GM12878 (cell line): ENCODE data around the gene MAS1L. TPM values are rescaled to one million over a fixed set of nuclear protein-coding genes. Genes with fewer than 3 reads are reported as not detected.

Source experiments
- ATAC-seq: fragments of 200-7000 bp; cut with Tn5 transposase; 3 replicates; pipeline ENCODE4 v1.9.1; 2020; ENCODE audit warnings: mild to moderate bottlenecking, moderate library complexity
- BruUV-seq: library from RNA; stranded (reverse); fragments of 400-500 nt; replicated peaks from 2 replicates; lab custom pipeline; 2021; lab: Mats Ljungman, UMichigan
- CTCF ChIA-PET: fragments of 300-600 bp; sonication (Branson Sonifier 250); formaldehyde crosslinking; extraction: SDS; loops from one replicate; lab custom pipeline; 2021; ENCODE audit warnings: inconsistent platforms; lab: Yijun Ruan, JAX
- POLR2A ChIA-PET: fragments of 350-600 bp; formaldehyde crosslinking; extraction: SDS; loops from one replicate; lab custom pipeline; 2021; ENCODE audit warnings: inconsistent platforms; lab: Charles Lee
- RAD21 ChIA-PET: fragments of 300-600 bp; sonication (Branson Sonifier 250); formaldehyde crosslinking; loops from one replicate; lab custom pipeline; 2023; ENCODE audit warnings: antibody characterized with exemption; ENCODE audit not compliant: unreplicated experiment; lab: Charles Lee
- SMC1A ChIA-PET: fragments of 300-600 bp; sonication (Branson Sonifier 250); formaldehyde crosslinking; loops from one replicate; lab custom pipeline; 2023; ENCODE audit not compliant: unreplicated experiment, uncharacterized antibody; lab: Charles Lee
- DNase-seq: peaks from one replicate; pipeline ENCODE4 v3.0.0-alpha.2; 2011; ENCODE audit warnings: low read depth, low spot score
- FAIRE-seq: peaks from 3 replicates; lab custom pipeline; 2011; peaks lifted over from hg19 to GRCh38; lab: Jason Lieb, UNC
- H2AFZ ChIP-seq: 2 replicates; pipeline ENCODE4 v1.6.0; 2011; ENCODE audit warnings: low read depth, low read length, control low read depth; ENCODE audit not compliant: control insufficient read depth
- H3K27ac ChIP-seq: 2 replicates; pipeline ENCODE4 v1.5.1; 2011; ENCODE audit warnings: control low read depth; ENCODE audit not compliant: control insufficient read depth, insufficient read depth
- H3K27me3 ChIP-seq, 2 experiments: replicated peaks in 1 of 2; 2 replicates each; pipeline versions ENCODE4 v1.6.0 to v1.6.1; 2011; ENCODE audit warnings: low read length in 1 of 2; ENCODE audit not compliant: control insufficient read depth in 2 of 2, insufficient read depth in 2 of 2
- H3K36me3 ChIP-seq, 2 experiments: 2 replicates each; pipeline ENCODE4 v1.5.1; 2011; ENCODE audit warnings: low read length in 1 of 2; ENCODE audit not compliant: control insufficient read depth in 2 of 2, insufficient read depth in 2 of 2
- H3K4me1 ChIP-seq: 2 replicates; pipeline ENCODE4 v1.6.1; 2011; ENCODE audit warnings: mild to moderate bottlenecking, low read length, moderate library complexity, mixed read lengths; ENCODE audit not compliant: control insufficient read depth, insufficient read depth
- H3K4me2 ChIP-seq: 2 replicates; pipeline ENCODE4 v1.6.0; 2011; ENCODE audit warnings: control low read depth; ENCODE audit not compliant: control insufficient read depth, insufficient read depth
- H3K4me3 ChIP-seq: fragments of 200-600 bp; sonication (generic); 2 replicates; pipeline ENCODE4 v1.5.1; 2016
- H3K79me2 ChIP-seq: 2 replicates; pipeline ENCODE4 v1.6.0; 2011; ENCODE audit warnings: low read length; ENCODE audit not compliant: control insufficient read depth, insufficient read depth
- H3K9ac ChIP-seq: 2 replicates; pipeline ENCODE4 v1.8.0; 2011; ENCODE audit warnings: low read length, control low read depth, mixed read lengths; ENCODE audit not compliant: control insufficient read depth, insufficient read depth
- H3K9me3 ChIP-seq: replicated peaks from 3 replicates; pipeline ENCODE4 v1.5.1; 2011; ENCODE audit warnings: mild to moderate bottlenecking, low read length; ENCODE audit not compliant: control insufficient read depth, insufficient read depth
- H4K20me1 ChIP-seq: 2 replicates; pipeline ENCODE4 v1.6.0; 2011; ENCODE audit not compliant: control insufficient read depth, insufficient read depth
- ATF7 ChIP-seq: fragments of 450-650 bp; IDR thresholded peaks from 2 replicates; pipeline ENCODE4 v1.6.1; 2016; ENCODE audit warnings: low read depth, mild to moderate bottlenecking
- FOS ChIP-seq: IDR thresholded peaks from 3 replicates; pipeline ENCODE4 v1.6.1; 2011; ENCODE audit warnings: borderline replicate concordance; ENCODE audit not compliant: insufficient read length; ENCODE audit errors: extremely low read depth
- HDGF ChIP-seq: fragments of 450-650 bp; IDR thresholded peaks from 2 replicates; pipeline ENCODE4 v1.6.1; 2016; ENCODE audit warnings: antibody characterized with exemption
- JUNB ChIP-seq: IDR thresholded peaks from 2 replicates; pipeline ENCODE4 v1.6.1; 2016; ENCODE audit warnings: antibody characterized with exemption, mild to moderate bottlenecking
- KDM1A ChIP-seq: fragments of 200-600 bp; sonication (generic); IDR thresholded peaks from 2 replicates; pipeline ENCODE4 v1.6.1; 2016; ENCODE audit warnings: borderline replicate concordance
- NR2F1 ChIP-seq: fragments of 450-650 bp; conservative IDR thresholded peaks from 2 replicates; pipeline ENCODE4 v1.6.1; 2017; ENCODE audit warnings: mild to moderate bottlenecking
- SMAD1 ChIP-seq: fragments of 450-650 bp; IDR thresholded peaks from 2 replicates; pipeline ENCODE4 v1.6.1; 2018; ENCODE audit warnings: mild to moderate bottlenecking, low read depth; ENCODE audit not compliant: partially characterized antibody
- SRF ChIP-seq, 2 experiments: IDR thresholded peaks; 2 replicates each; pipeline ENCODE4 v1.6.1; 2011; ENCODE audit warnings: low read depth in 2 of 2, low read length in 2 of 2, mild to moderate bottlenecking in 1 of 2, moderate library complexity in 1 of 2
- STAT1 ChIP-seq: fragments of 450-650 bp; conservative IDR thresholded peaks from 2 replicates; pipeline ENCODE4 v1.6.1; 2014; ENCODE audit warnings: antibody characterized with exemption, mild to moderate bottlenecking
- USF1 ChIP-seq: IDR thresholded peaks from 2 replicates; pipeline ENCODE4 v1.6.1; 2011; ENCODE audit warnings: borderline replicate concordance, low read depth, mild to moderate bottlenecking, moderate library complexity, mixed read lengths, low read length; ENCODE audit not compliant: insufficient read depth; ENCODE audit errors: extremely low read length
- YY1 ChIP-seq: IDR thresholded peaks from 2 replicates; pipeline ENCODE4 v1.6.1; 2011; ENCODE audit warnings: low read depth, mild to moderate bottlenecking, low read length
- ZBED1 ChIP-seq: IDR thresholded peaks from 2 replicates; pipeline ENCODE4 v1.6.1; 2016; ENCODE audit warnings: borderline replicate concordance
- WGBS: methylation state at CpG from one replicate; pipeline ENCODE4 v1.1.6; 2016; ENCODE audit warnings: low lambda C conversion rate; ENCODE audit not compliant: insufficient replicate concordance, insufficient coverage; ENCODE audit errors: missing lambda C conversion rate; 5-methylcytosine and 5-hydroxymethylcytosine counted together
- in situ Hi-C: fragments of 300-500 bp; cut with MboI; formaldehyde crosslinking; loops from 9 replicates; pipeline ENCODE4 v1.14.3; 2018; ENCODE audit warnings: mixed read lengths
- intact Hi-C: fragments of 100-400 bp; cut with micrococcal nuclease; formaldehyde crosslinking; loops from one replicate; pipeline ENCODE4 v1.14.2; 2022; ENCODE audit not compliant: unreplicated experiment
- polyA plus RNA-seq, 11 experiments: library from polyadenylated mRNA; depleted of rRNA in 4 of 11; unstranded in 6 of 11; stranded (reverse) in 5 of 11; fragments of >200 nt; fragmentation: Nextera tagmentation in 4 of 11; fragmentation: Illumina TruSeq in 1 of 11; extraction: Ambion mirVana in 4 of 11; extraction: Trizol in 1 of 11; gene quantifications; 1 replicate in 1 of 11; 2 replicates in 10 of 11; pipeline versions ENCODE4 v1.2.1 to v1.2.3, GENCODE V29; 2011 to 2016; ENCODE audit warnings: inconsistent platforms in 2 of 11, missing spikeins in 2 of 11, low read depth in 1 of 11
- total RNA-seq, 4 experiments: library from RNA; depleted of rRNA in 3 of 4; stranded (reverse); fragments of >200 nt in 3 of 4; fragmentation: Illumina TruSeq in 1 of 4; extraction: Trizol in 1 of 4; gene quantifications; 2 replicates each; pipeline versions ENCODE4 v1.2.1 to v1.2.3, GENCODE V29; 2013 to 2021
- TF ChIP-seq, protein P1 (sequence below): fragments of 450-650 bp; IDR thresholded peaks from 2 replicates; pipeline ENCODE4 v1.6.1; 2017; ENCODE audit warnings: low read depth, mild to moderate bottlenecking, moderate library complexity

The MAS1L gene
- total and polyA plus RNA-seq, 10 of the 15 experiments (the other 5 are each of a cell fraction or from before 2014, with no cell fraction given), result not detected

GRCh38 chr6:29490552-29490951, 2.8 kb upstream of the MAS1L start:
- no peak overlapping the region for H3K27ac ChIP-seq
- BruUV-seq, result no TSS peak
- no peak overlapping the region for H3K4me3 ChIP-seq
- ChIA-PET RAD21 (no interaction called here), CTCF (no interaction called here), POLR2A (no interaction called here), SMC1A (no interaction called here)
- H3K4me2 ChIP-seq, result no peak overlapping the region
- no peak overlapping the region for H3K9ac ChIP-seq
- DNase-seq (no peak), ATAC-seq (no peak), FAIRE-seq (no peak)
- WGBS, result 5% methylated on average over 2 of the region's 2 CpGs
- no peak overlapping the region for H2AFZ ChIP-seq
- H3K27me3 ChIP-seq, result no peaks in the 10 kb centered on the region; a peak in 1 of 4 replicates
- H4K20me1 ChIP-seq, result no peaks in the 10 kb centered on the region
- no peaks in the 10 kb centered on the region for H3K9me3 ChIP-seq
- in situ Hi-C loops (no loop called here), intact Hi-C loops (no loop called here)
- TF ChIP-seq STAT1, result no peak
- no peak for TF ChIP-seq ATF7
- TF ChIP-seq FOS, result no peak
- TF ChIP-seq ZBED1, result no peak
- TF ChIP-seq SMAD1, result no peak
- TF ChIP-seq, protein P1, sequence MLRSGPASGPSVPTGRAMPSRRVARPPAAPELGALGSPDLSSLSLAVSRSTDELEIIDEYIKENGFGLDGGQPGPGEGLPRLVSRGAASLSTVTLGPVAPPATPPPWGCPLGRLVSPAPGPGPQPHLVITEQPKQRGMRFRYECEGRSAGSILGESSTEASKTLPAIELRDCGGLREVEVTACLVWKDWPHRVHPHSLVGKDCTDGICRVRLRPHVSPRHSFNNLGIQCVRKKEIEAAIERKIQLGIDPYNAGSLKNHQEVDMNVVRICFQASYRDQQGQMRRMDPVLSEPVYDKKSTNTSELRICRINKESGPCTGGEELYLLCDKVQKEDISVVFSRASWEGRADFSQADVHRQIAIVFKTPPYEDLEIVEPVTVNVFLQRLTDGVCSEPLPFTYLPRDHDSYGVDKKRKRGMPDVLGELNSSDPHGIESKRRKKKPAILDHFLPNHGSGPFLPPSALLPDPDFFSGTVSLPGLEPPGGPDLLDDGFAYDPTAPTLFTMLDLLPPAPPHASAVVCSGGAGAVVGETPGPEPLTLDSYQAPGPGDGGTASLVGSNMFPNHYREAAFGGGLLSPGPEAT, result no peak
- no peak for TF ChIP-seq KDM1A
- TF ChIP-seq YY1, result no peak
- TF ChIP-seq NR2F1, result no peak
- no peak for TF ChIP-seq HDGF
- TF ChIP-seq JUNB, result no peak
- no peak for TF ChIP-seq SRF (IDR thresholded peaks at IDR 0.05; ENCODE audit: low read depth in 2 of 2, low read length in 2 of 2)
- TF ChIP-seq USF1, result no peak
- no peaks in the 10 kb centered on the region for H3K4me1 ChIP-seq
- H3K36me3 ChIP-seq, result no peaks in the 10 kb centered on the region
- H3K79me2 ChIP-seq, result no peaks in the 10 kb centered on the region
